ENCODE measurements around the gene D2HGDH.

Gene D2HGDH

DNA sequence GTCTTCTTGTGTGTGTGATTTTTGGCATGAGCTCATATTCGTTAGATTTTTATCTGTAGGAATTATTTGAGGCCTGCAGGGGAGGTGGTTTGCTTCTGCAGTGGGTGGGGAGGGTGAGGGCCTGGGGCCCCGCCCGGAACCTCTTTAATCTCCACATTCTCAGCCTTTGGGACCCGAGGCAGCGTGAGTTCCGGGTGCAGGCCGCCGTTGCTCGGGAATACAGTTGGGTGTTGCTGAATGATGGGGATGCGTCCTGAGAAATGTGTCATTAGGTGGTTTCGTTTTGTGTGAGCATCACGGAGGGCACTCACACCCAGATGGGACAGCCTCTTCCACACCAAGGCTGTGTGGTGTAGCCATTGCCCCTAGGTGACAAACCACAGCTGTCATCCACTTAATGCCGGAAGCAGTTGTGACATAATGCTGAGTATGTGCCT lies 28.5 kb downstream of the D2HGDH start:
- Histone ChIP-seq H3K4me3 (replicated peaks; ENCODE audit: low read depth, low read length) (no peak overlapping the region), H3K27me3 (replicated peaks; ENCODE audit: control insufficient read depth, insufficient read depth, low read length) (no peaks in the 10 kb centered on the region), H3K36me3 (ENCODE audit: control insufficient read depth, insufficient read depth, low read length) (no peaks in the 10 kb centered on the region; the same call in 1 of the 2 replicates)
- no peak for DNase-seq (ENCODE audit: extremely low read depth, insufficient read length)
- TF ChIP-seq, protein P1, sequence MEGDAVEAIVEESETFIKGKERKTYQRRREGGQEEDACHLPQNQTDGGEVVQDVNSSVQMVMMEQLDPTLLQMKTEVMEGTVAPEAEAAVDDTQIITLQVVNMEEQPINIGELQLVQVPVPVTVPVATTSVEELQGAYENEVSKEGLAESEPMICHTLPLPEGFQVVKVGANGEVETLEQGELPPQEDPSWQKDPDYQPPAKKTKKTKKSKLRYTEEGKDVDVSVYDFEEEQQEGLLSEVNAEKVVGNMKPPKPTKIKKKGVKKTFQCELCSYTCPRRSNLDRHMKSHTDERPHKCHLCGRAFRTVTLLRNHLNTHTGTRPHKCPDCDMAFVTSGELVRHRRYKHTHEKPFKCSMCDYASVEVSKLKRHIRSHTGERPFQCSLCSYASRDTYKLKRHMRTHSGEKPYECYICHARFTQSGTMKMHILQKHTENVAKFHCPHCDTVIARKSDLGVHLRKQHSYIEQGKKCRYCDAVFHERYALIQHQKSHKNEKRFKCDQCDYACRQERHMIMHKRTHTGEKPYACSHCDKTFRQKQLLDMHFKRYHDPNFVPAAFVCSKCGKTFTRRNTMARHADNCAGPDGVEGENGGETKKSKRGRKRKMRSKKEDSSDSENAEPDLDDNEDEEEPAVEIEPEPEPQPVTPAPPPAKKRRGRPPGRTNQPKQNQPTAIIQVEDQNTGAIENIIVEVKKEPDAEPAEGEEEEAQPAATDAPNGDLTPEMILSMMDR (IDR thresholded peaks at IDR 0.05; ENCODE audit: insufficient read depth, low read length, poor library complexity, severe bottlenecking) = no peak

DNA sequence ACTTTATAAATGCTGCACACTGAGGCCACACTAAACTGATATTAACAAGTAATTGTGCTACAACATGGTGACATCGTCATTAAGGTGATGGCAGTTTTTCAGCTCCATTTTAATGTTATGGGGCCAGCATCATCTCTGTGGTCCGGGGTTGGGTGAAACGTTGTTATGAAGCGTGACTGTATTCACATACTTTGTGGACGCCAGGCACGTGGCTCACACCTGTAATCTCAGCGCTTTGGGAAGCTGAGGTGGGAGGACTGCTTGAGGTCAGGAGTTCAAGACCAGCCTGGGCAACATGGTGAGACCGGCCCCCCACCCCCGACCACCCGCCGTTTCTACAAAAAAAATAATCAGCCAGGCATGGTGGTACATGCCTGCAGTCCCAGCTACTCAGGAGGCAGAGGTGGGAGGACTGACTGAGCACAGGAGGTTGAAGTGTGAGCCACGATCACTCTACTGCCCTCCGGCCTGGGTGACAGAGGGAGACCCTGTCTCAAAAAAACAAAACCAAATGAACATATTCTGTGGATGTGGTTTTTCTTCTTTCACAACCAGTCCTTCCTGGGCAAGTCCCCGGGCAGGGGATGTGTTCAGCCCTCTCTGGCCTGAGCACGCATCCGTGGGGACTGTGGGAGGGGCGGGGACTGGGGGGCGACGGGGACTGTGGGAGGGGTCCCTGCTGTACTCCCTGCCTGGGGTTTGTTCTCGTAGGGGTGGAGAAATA lies 29.3 kb downstream of the D2HGDH start:
- no peak for DNase-seq (ENCODE audit: extremely low read depth, insufficient read length)
- Histone ChIP-seq H3K4me3 (replicated peaks; ENCODE audit: low read depth, low read length) (no peak overlapping the region), H3K36me3 (ENCODE audit: control insufficient read depth, insufficient read depth, low read length) (no peaks in the 10 kb centered on the region; the same call in 1 of the 2 replicates), H3K27me3 (replicated peaks; ENCODE audit: control insufficient read depth, insufficient read depth, low read length) (no peaks in the 10 kb centered on the region)
- TF ChIP-seq, protein P1 (IDR thresholded peaks at IDR 0.05; ENCODE audit: insufficient read depth, low read length, poor library complexity, severe bottlenecking) = no peak

DNA sequence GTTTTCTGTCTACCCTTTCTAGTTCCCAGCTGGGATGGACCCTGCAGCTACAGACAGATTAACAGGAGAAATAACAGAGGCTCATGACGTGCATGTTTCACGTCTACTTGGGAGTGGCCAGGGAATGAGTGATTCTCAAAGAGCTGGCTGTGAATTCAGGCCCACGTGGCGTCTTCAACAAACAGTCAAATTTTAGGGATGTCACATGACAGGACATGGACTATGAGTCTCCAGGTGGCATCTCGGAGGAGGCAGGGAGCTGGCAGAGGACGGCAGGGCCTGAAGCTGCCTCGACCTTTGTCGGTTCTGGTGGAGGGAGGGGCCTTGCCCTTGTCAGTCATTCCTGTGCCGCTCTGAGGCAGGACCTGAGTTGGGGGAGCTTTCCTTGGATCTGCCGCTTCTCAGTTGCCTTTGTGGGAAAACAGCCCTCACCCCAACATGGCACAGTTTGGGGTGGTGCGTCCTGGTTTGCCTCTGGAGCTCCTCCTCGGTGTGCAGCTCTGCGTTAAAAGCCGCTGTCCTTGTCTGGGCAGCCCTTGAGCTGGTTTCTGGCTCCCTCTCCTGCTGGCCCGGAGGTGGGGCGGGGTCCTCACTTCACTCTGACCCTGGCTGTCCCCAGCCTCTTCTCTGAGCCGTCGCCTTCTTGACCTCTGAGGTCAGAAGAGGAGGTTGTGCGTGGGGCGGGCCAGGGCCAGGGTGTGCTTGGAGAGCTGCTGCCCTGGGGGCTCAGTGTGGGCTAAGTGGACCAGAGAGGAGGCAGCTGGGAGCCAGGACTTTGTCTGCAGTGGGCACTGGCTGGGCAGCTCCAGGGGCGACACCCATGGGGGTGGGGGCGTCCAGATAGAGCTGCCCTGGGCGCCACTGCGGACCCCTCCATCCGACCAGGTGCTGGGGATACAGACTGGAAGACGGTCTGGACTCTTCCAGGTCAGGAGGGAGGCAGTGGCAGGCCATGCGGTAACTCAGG lies 30.1 kb downstream of the D2HGDH start:
- no peak for DNase-seq (ENCODE audit: extremely low read depth, insufficient read length)
- Histone ChIP-seq H3K27me3 (replicated peaks; ENCODE audit: control insufficient read depth, insufficient read depth, low read length) (no peaks in the 10 kb centered on the region), H3K36me3 (ENCODE audit: control insufficient read depth, insufficient read depth, low read length) (no peaks in the 10 kb centered on the region; the same call in 1 of the 2 replicates), H3K4me3 (replicated peaks; ENCODE audit: low read depth, low read length) (no peak overlapping the region)
- TF ChIP-seq, protein P1 (IDR thresholded peaks at IDR 0.05; ENCODE audit: insufficient read depth, low read length, poor library complexity, severe bottlenecking) = no peak

DNA sequence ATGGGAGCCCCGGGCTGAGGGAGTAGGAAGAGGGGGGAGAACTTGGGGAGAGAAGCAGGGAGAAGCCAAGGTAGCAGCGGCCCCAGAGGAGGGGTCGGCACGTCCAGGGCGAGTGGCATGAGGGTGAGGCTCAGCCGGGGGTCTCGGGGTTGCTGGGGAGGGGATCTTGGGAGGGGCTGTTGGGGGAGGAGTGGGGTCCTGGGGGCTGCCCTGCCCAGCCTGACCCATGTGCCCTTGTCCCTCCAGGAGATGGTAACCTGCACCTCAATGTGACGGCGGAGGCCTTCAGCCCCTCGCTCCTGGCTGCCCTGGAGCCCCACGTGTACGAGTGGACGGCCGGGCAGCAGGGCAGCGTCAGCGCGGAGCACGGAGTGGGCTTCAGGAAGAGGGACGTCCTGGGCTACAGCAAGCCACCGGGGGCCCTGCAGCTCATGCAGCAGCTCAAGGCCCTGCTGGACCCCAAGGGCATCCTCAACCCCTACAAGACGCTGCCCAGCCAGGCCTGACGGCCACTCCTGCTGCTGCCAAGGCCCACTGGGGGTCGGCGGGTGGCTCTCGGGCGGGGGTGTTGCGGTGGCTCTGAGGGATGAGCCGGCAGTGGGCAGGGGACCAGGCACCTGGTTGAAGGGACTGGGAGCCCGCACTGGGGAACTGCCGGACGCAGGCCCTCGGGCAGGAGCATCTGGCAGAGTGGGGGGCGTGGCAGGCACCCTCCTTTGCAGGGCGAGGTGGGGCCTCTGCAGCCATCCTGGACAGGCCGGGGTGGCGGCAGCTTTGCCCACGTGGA lies 33.2 kb downstream of the D2HGDH start:
- Histone ChIP-seq H3K36me3 (ENCODE audit: control insufficient read depth, insufficient read depth, low read length) (no peaks in the 10 kb centered on the region), H3K4me3 (replicated peaks; ENCODE audit: low read depth, low read length) (no peak overlapping the region), H3K27me3 (replicated peaks; ENCODE audit: control insufficient read depth, insufficient read depth, low read length) (no peaks in the 10 kb centered on the region)
- no peak for DNase-seq (ENCODE audit: extremely low read depth, insufficient read length)
- TF ChIP-seq, protein P1 (IDR thresholded peaks at IDR 0.05; ENCODE audit: insufficient read depth, low read length, poor library complexity, severe bottlenecking) = no peak

DNA sequence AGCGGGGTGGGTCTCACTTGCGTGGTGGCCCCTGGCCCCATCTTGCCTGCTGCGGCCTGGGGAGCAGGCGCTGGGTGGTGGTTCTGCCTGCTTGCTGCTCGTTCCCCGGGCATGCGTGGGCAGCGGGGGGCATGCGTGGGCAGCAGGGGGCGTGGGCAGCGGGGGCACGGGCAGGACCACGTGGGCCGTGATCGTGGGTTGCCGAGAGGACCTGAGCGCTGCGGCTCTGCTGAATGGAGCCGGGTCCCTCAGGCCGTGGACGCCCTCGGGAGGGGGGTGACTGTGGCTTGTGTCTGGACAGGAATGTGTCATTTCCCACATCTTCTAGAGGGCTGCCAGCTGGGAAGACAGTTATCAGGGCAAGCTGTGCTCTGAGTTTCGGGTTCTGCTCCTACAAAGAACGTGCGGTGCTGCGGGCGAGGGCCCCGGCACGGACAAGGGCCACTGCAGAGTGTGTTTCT lies 33.9 kb downstream of the D2HGDH start:
- H3K36me3 ChIP-seq (ENCODE audit: control insufficient read depth, insufficient read depth, low read length) = no peaks in the 10 kb centered on the region
- H3K4me3 ChIP-seq (replicated peaks; ENCODE audit: low read depth, low read length) = no peak overlapping the region
- no peaks in the 10 kb centered on the region for H3K27me3 ChIP-seq (replicated peaks; ENCODE audit: control insufficient read depth, insufficient read depth, low read length)
- TF ChIP-seq, protein P1 (IDR thresholded peaks at IDR 0.05; ENCODE audit: insufficient read depth, low read length, poor library complexity, severe bottlenecking) = no peak
- no peak for DNase-seq (ENCODE audit: extremely low read depth, insufficient read length)
